ENCODE data around the gene SPEF2. TPM values are rescaled to one million over a fixed set of nuclear protein-coding genes. Genes with fewer than 3 reads are reported as not detected.

Gene SPEF2
- total and polyA plus RNA-seq, 10 of the 15 experiments (the other 5 are each of a cell fraction or from before 2014, with no cell fraction given): 0.03 to 2.0 (median 0.07) TPM; not detected in 3

GRCh38 chr5:35687961-35688360, 70.3 kb downstream of the SPEF2 start:
- TF ChIP-seq POLR2AphosphoS2 (IDR thresholded peaks at IDR 0.05; ENCODE audit: low read depth, low read length): no peak
- TF ChIP-seq ZNF217 (IDR thresholded peaks at IDR 0.05): no peak
- TF ChIP-seq REST (IDR thresholded peaks at IDR 0.05; ENCODE audit: low read depth, low read length): no peak
- no peak for TF ChIP-seq USF1 (IDR thresholded peaks at IDR 0.05; ENCODE audit: borderline replicate concordance, extremely low read length, insufficient read depth, low read depth, low read length)
- TF ChIP-seq RELA (IDR thresholded peaks at IDR 0.05; ENCODE audit: borderline replicate concordance, partially characterized antibody): no peak
- no peak for TF ChIP-seq ZBTB11 (CRISPR knock-in tag; IDR thresholded peaks at IDR 0.05)
- no peak for TF ChIP-seq GATAD2B (conservative IDR thresholded peaks at IDR 0.05; ENCODE audit: low read depth)
- TF ChIP-seq SMC3 (IDR thresholded peaks at IDR 0.05; ENCODE audit: borderline replicate concordance, low read length): no peak
- no peak for TF ChIP-seq SIX5 (IDR thresholded peaks at IDR 0.05; ENCODE audit: low read depth, low read length, severe bottlenecking)
- no peak for TF ChIP-seq FOS (IDR thresholded peaks at IDR 0.05; ENCODE audit: borderline replicate concordance, extremely low read depth, insufficient read length)
- TF ChIP-seq RUNX3 (IDR thresholded peaks at IDR 0.05; ENCODE audit: low read length): no peak
- TF ChIP-seq SMAD1 (IDR thresholded peaks at IDR 0.05; ENCODE audit: low read depth, partially characterized antibody): no peak
- no peak for TF ChIP-seq RAD21 (IDR thresholded peaks at IDR 0.05; ENCODE audit: insufficient read depth, low read depth, low read length)
- no peak for TF ChIP-seq ZNF24 (IDR thresholded peaks at IDR 0.05)
- no peak for TF ChIP-seq ZBTB33 (IDR thresholded peaks at IDR 0.05)
- TF ChIP-seq ZNF622 (IDR thresholded peaks at IDR 0.05): no peak
- Histone ChIP-seq H3K9me3 (replicated peaks; ENCODE audit: control insufficient read depth, insufficient read depth, low read length) (no peaks in the 10 kb centered on the region), H3K4me1 (ENCODE audit: control insufficient read depth, insufficient read depth, low read length) (no peaks in the 10 kb centered on the region), H3K4me3 (no peak overlapping the region), H2AFZ (ENCODE audit: control insufficient read depth, low read depth, low read length) (no peak overlapping the region), H3K79me2 (ENCODE audit: control insufficient read depth, insufficient read depth, low read length) (no peaks in the 10 kb centered on the region), H3K36me3 (ENCODE audit: control insufficient read depth in 2 of 2, insufficient read depth in 2 of 2, low read length in 1 of 2) (no peaks in the 10 kb centered on the region), H3K27me3 (replicated peaks in 1 of 2; ENCODE audit: control insufficient read depth in 2 of 2, insufficient read depth in 2 of 2, low read length in 1 of 2) (no peaks in the 10 kb centered on the region), H3K4me2 (ENCODE audit: control insufficient read depth, insufficient read depth) (no peak overlapping the region), H3K27ac (ENCODE audit: control insufficient read depth, insufficient read depth) (no peak overlapping the region), H3K9ac (ENCODE audit: control insufficient read depth, insufficient read depth, low read length) (no peak overlapping the region), H4K20me1 (ENCODE audit: control insufficient read depth, insufficient read depth) (no peaks in the 10 kb centered on the region)
- no peak for FAIRE-seq
- 26% methylated on average over 2 of the region's 2 CpGs for WGBS (ENCODE audit: insufficient coverage, insufficient replicate concordance, low lambda C conversion rate, missing lambda C conversion rate)
- in situ Hi-C loops (cut with MboI) (no loop called here), intact Hi-C loops (cut with micrococcal nuclease; ENCODE audit: unreplicated experiment) (no loop called here)
- ChIA-PET SMC1A (ENCODE audit: uncharacterized antibody, unreplicated experiment) (no interaction called here), CTCF (no interaction called here), POLR2A (no interaction called here), RAD21 (ENCODE audit: unreplicated experiment) (no interaction called here)
- no peak for ATAC-seq
- BruUV-seq (replicated peaks): no TSS peak
- DNase-seq (ENCODE audit: low read depth, low spot score): no peak
